HEK293T (cell line): ENCODE results near the gene CENPB.

Experiments used
- ARNT ChIP-seq: fragments of 450-650 bp; IDR thresholded peaks from 2 replicates; pipeline ENCODE4 v1.6.1; 2017; ENCODE audit warnings: mild to moderate bottlenecking
- ELF4 ChIP-seq: fragments of 450-650 bp; IDR thresholded peaks from 2 replicates; pipeline ENCODE4 v1.6.1; 2017; ENCODE audit warnings: antibody characterized with exemption
- FOXM1 ChIP-seq: fragments of 450-650 bp; IDR thresholded peaks from 2 replicates; pipeline ENCODE4 v1.6.1; 2017; ENCODE audit warnings: mild to moderate bottlenecking, borderline replicate concordance
- LEF1 ChIP-seq: fragments of 450-650 bp; IDR thresholded peaks from 2 replicates; pipeline ENCODE4 v1.6.1; 2017; ENCODE audit warnings: mild to moderate bottlenecking, borderline replicate concordance
- TARDBP ChIP-seq: fragments of 450-650 bp; IDR thresholded peaks from 2 replicates; pipeline ENCODE4 v1.6.1; 2016

DNA sequence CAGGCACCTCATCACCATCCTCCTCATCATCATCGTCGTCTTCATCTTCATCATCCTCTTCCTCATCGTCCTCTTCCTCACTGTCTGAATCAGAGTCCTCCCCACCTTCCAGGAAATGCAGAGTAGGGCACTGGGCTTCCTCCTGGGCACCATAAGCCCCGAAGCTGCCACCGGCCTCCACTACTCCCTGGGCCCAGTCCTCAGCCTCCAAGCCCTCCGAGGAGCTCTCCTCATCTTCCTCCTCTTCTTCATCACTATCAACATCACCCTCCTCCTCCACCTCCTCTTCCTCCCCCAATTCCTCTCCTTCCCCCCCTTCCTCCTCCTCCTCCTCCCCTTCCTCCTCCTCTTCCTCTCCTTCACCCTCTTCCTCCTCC lies 1.7 kb downstream of the CENPB start:
- TF ChIP-seq ARNT (no peak), FOXM1 (no peak), LEF1 (no peak), TARDBP (no peak), ELF4 (no peak)
